Endothelial cell of umbilical vein (primary cell): ENCODE results near the gene SKIDA1. TPM values are rescaled to one million over a fixed set of nuclear protein-coding genes. Genes with fewer than 3 reads are reported as not detected.
A peak's percentile ranks its signal among the peaks of the same experiment; 100 is the strongest.

ENCODE experiments used
- BruUV-seq: library from RNA; stranded (reverse); fragments of 400-500 nt; replicated peaks from 2 replicates; lab custom pipeline; 2021; lab: Mats Ljungman, UMichigan
- CTCF ChIA-PET: fragments of 300-600, 350-600 bp; sonication (Branson Sonifier 250); formaldehyde crosslinking; loops from one replicate; lab custom pipeline; 2021; ENCODE audit warnings: antibody characterized with exemption, inconsistent platforms; lab: Charles Lee
- POLR2A ChIA-PET: fragments of 300-600, 350-600 bp; sonication (Branson Sonifier 250); formaldehyde crosslinking; loops from one replicate; lab custom pipeline; 2021; ENCODE audit warnings: antibody characterized with exemption, inconsistent platforms; lab: Charles Lee
- DNase-seq: peaks from one replicate; pipeline ENCODE4 v3.0.0-alpha.2; 2011; ENCODE audit warnings: low read depth, low spot score
- FAIRE-seq: peaks from 2 replicates; lab custom pipeline; 2011; peaks lifted over from hg19 to GRCh38; lab: Jason Lieb, UNC
- H2AFZ ChIP-seq: 2 replicates; pipeline ENCODE4 v1.6.0; 2012; ENCODE audit warnings: low read depth, low read length, control low read depth, inconsistent platforms
- H3K27ac ChIP-seq: 2 replicates; pipeline ENCODE4 v1.5.1; 2011; ENCODE audit warnings: low read depth, mild to moderate bottlenecking, control low read depth, low read length, moderate library complexity; ENCODE audit not compliant: insufficient read depth
- H3K27me3 ChIP-seq, 2 experiments: 2 replicates each; pipeline versions ENCODE4 v1.6.0 to v1.6.1; 2011; ENCODE audit warnings: low read length in 2 of 2, mixed read lengths in 1 of 2; ENCODE audit not compliant: control insufficient read depth in 2 of 2, insufficient read depth in 2 of 2
- H3K36me3 ChIP-seq, 2 experiments: 2 replicates in 1 of 2; 3 replicates in 1 of 2; pipeline ENCODE4 v1.5.1; 2011; ENCODE audit warnings: low read length in 2 of 2, mild to moderate bottlenecking in 1 of 2, moderate library complexity in 1 of 2; ENCODE audit not compliant: control insufficient read depth in 2 of 2, insufficient read depth in 2 of 2; ENCODE audit errors: extremely low read depth in 1 of 2
- H3K4me1 ChIP-seq: 3 replicates; pipeline ENCODE4 v1.5.1; 2011; ENCODE audit warnings: mild to moderate bottlenecking, low read length; ENCODE audit not compliant: control insufficient read depth, insufficient read depth; ENCODE audit errors: extremely low read depth
- H3K4me2 ChIP-seq: 2 replicates; pipeline ENCODE4 v1.6.1; 2011; ENCODE audit warnings: low read length, control low read depth, mixed read lengths; ENCODE audit not compliant: insufficient read depth
- H3K4me3 ChIP-seq, 3 experiments: fragments of 200-600 bp in 1 of 3; sonication (generic), shearing (Covaris generic) in 1 of 3; replicated peaks in 1 of 3; 2 replicates each; pipeline ENCODE4 v1.5.1; 2011 to 2016; ENCODE audit warnings: control low read depth in 3 of 3, low read length in 3 of 3, mild to moderate bottlenecking in 2 of 3, inconsistent platforms in 1 of 3, low read depth in 1 of 3, moderate library complexity in 1 of 3; ENCODE audit not compliant: insufficient read depth in 1 of 3
- H3K79me2 ChIP-seq: 2 replicates; pipeline ENCODE4 v1.6.0; 2012; ENCODE audit warnings: low read length, inconsistent platforms; ENCODE audit not compliant: control insufficient read depth, insufficient read depth
- H3K9ac ChIP-seq: replicated peaks from 2 replicates; pipeline ENCODE3; 2011; ENCODE audit warnings: low read length, control low read depth; ENCODE audit not compliant: insufficient read depth; ENCODE audit errors: extremely low read depth
- H3K9me1 ChIP-seq: replicated peaks from 3 replicates; pipeline ENCODE4 v1.6.0; 2011; ENCODE audit warnings: mild to moderate bottlenecking, low read length; ENCODE audit not compliant: control insufficient read depth, insufficient read depth; ENCODE audit errors: extremely low read depth
- H3K9me3 ChIP-seq: replicated peaks from 2 replicates; pipeline ENCODE4 v1.5.1; 2012; ENCODE audit warnings: low read length, inconsistent platforms; ENCODE audit not compliant: control insufficient read depth, insufficient read depth
- H4K20me1 ChIP-seq: replicated peaks from 2 replicates; pipeline ENCODE3; 2011; ENCODE audit warnings: mild to moderate bottlenecking, low read length; ENCODE audit not compliant: control insufficient read depth, insufficient read depth; ENCODE audit errors: extremely low read depth
- CTCF ChIP-seq, 2 donors: IDR thresholded peaks; 1 replicate in 1 of 2; 2 replicates in 1 of 2; pipeline ENCODE4 v1.5.1; 2011; ENCODE audit warnings: low read length in 2 of 2, mild to moderate bottlenecking in 2 of 2, moderate library complexity in 2 of 2, control low read depth in 1 of 2, inconsistent platforms in 1 of 2, low read depth in 1 of 2; ENCODE audit not compliant: insufficient read depth in 1 of 2; ENCODE audit errors: extremely low read depth in 1 of 2
- EZH2 ChIP-seq: IDR thresholded peaks from 2 replicates; pipeline ENCODE4 v1.6.1; 2012; ENCODE audit warnings: borderline replicate concordance, low read depth, mild to moderate bottlenecking, moderate library complexity, low read length, inconsistent platforms; ENCODE audit not compliant: severe bottlenecking
- FOS ChIP-seq: IDR thresholded peaks from 2 replicates; pipeline ENCODE4 v1.6.1; 2011; ENCODE audit warnings: mild to moderate bottlenecking, low read length, moderate library complexity, borderline replicate concordance; ENCODE audit not compliant: insufficient read depth
- GATA2 ChIP-seq: IDR thresholded peaks from 2 replicates; pipeline ENCODE4 v1.7.0; 2011; ENCODE audit warnings: low read depth, mild to moderate bottlenecking, moderate library complexity, mixed read lengths, low read length; ENCODE audit not compliant: insufficient read length, insufficient read depth
- JUN ChIP-seq: IDR thresholded peaks from 2 replicates; pipeline ENCODE4 v1.6.1; 2011; ENCODE audit warnings: borderline replicate concordance, low read depth; ENCODE audit not compliant: insufficient read length, insufficient read depth
- MAX ChIP-seq: IDR thresholded peaks from 2 replicates; pipeline ENCODE4 v1.6.1; 2011; ENCODE audit not compliant: insufficient read depth, insufficient read length
- MYC ChIP-seq: IDR thresholded peaks from one replicate; pipeline ENCODE4 v1.6.1; 2011; ENCODE audit warnings: mild to moderate bottlenecking, low read depth, low read length
- POLR2A ChIP-seq: IDR thresholded peaks from 2 replicates; pipeline ENCODE4 v1.6.1; 2012; ENCODE audit warnings: low read depth, mild to moderate bottlenecking, control low read depth, low read length
- POLR2AphosphoS5 ChIP-seq: IDR thresholded peaks from 2 replicates; pipeline ENCODE4 v1.6.1; 2012; ENCODE audit warnings: low read depth, mild to moderate bottlenecking, control low read depth, low read length, moderate library complexity; ENCODE audit not compliant: insufficient read depth
- dilution Hi-C: fragments of 300-500 bp; cut with MboI; formaldehyde crosslinking; loops from one replicate; pipeline ENCODE4 v1.15.0; 2019; ENCODE audit warnings: low sequenced_read_pairs; ENCODE audit not compliant: extremely low pct_ligation_motif_present
- intact Hi-C: fragments of 100-400 bp; cut with micrococcal nuclease; formaldehyde crosslinking; loops from one replicate; pipeline ENCODE4 v1.10.0; 2022
- polyA plus RNA-seq, 4 experiments: library from polyadenylated mRNA; depleted of rRNA in 3 of 4; stranded (reverse) in 3 of 4; unstranded in 1 of 4; fragments of >200 nt; gene quantifications; 2 replicates each; pipeline versions ENCODE4 v1.2.1 to v1.2.3, GENCODE V29; 2011 to 2012; ENCODE audit warnings: missing spikeins in 1 of 4
- total RNA-seq: library from RNA; stranded (reverse); gene quantifications from 2 replicates; pipeline ENCODE4 v1.2.3, GENCODE V29; 2021

The SKIDA1 gene
- total and polyA plus RNA-seq, 2 donors (not counting 3 experiments of a cell fraction or from before 2014, with no cell fraction given), result 0.21 to 0.71 TPM

GRCh38 chr10:21512573-21513404, 12.7 kb downstream of the SKIDA1 start:
- POLR2A ChIA-PET, result no interaction called here
- no peak for DNase-seq
- peaks cover 8% of the 10 kb centered on the region for H3K4me1 ChIP-seq
- no peaks in the 10 kb centered on the region for H3K79me2 ChIP-seq
- no peak for FAIRE-seq
- intact Hi-C loops (no loop called here), dilution Hi-C loops (no loop called here)
- no peaks in the 10 kb centered on the region for H3K36me3 ChIP-seq
- no peaks in the 10 kb centered on the region for H3K9me3 ChIP-seq
- H2AFZ ChIP-seq, result no peak overlapping the region
- H3K27ac ChIP-seq, result no peak overlapping the region
- H3K9ac ChIP-seq, result no peak overlapping the region
- no peaks in the 10 kb centered on the region for H4K20me1 ChIP-seq
- H3K4me2 ChIP-seq, result no peak overlapping the region
- CTCF ChIA-PET, result no interaction called here
- no peak for TF ChIP-seq POLR2AphosphoS5
- no peak overlapping the region for H3K4me3 ChIP-seq
- no TSS peak for BruUV-seq
- H3K27me3 ChIP-seq, result no peaks in the 10 kb centered on the region
- H3K9me1 ChIP-seq, result no peaks in the 10 kb centered on the region

GRCh38 chr10:21511946-21512572, 13.4 kb downstream of the SKIDA1 start:
- Histone ChIP-seq H3K9me1 (no peaks in the 10 kb centered on the region), H3K36me3 (no peaks in the 10 kb centered on the region), H3K27ac (no peak overlapping the region), H3K27me3 (peaks cover 0 to 5% of the 10 kb centered on the region in 2 experiments), H3K4me3 (no peak overlapping the region), H3K9ac (no peak overlapping the region), H3K4me2 (no peak overlapping the region), H2AFZ (no peak overlapping the region), H3K4me1 (peaks cover 6% of the 10 kb centered on the region), H4K20me1 (no peaks in the 10 kb centered on the region), H3K9me3 (no peaks in the 10 kb centered on the region), H3K79me2 (no peaks in the 10 kb centered on the region)
- dilution Hi-C loops, result no loop called here
- peak; percentile 46 for FAIRE-seq
- ChIA-PET CTCF (no interaction called here), POLR2A (no interaction called here)
- BruUV-seq, result no TSS peak
- intact Hi-C loops, result no loop called here
- TF ChIP-seq GATA2 (no peak), JUN (no peak), MYC (no peak), POLR2A (no peak), POLR2AphosphoS5 (no peak), CTCF (IDR thresholded peaks at IDR 0.05; ENCODE audit: extremely low read depth in 1 of 2, insufficient read depth in 1 of 2, low read depth in 1 of 2, low read length in 2 of 2) (no peak), EZH2 (no peak), FOS (no peak), MAX (no peak)
- DNase-seq, result no peak
